ENCODE measurements around the gene NUP205.

The NUP205 gene

DNA sequence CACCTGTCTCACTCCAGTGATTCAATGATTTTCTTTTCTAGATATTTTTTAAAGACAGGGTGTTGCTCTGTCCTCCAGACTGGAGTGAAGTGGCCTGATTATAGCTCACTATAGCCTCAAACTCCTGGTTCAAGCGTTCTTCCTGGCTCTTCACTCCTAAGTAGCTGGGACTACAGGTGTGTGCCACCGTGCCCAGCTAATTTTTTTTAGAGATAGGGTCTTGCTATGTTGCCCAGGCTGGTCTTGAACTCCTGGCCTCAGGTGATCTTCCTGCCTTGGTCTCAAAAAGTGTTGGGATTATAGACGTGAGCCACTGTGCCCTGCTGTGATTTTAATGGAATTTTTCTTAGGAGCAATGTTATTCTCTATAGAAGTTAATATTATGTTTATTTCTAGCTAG, 14.1 kb downstream of the NUP205 start:
- intact Hi-C loops (cut with micrococcal nuclease): loop anchor here (5.0 to 10.0 kb wide), 2 partner anchors 53 to 290 kb away; no protein-coding TSS in a partner anchor
- Mint-ChIP-seq H3K36me3 (ENCODE audit: low read depth) (peaks cover 60% of the 10 kb centered on the region), H3K4me3 (no peak overlapping the region), H3K27ac (no peak overlapping the region), H3K27me3 (no peaks in the 10 kb centered on the region), H3K9me3 (no peaks in the 10 kb centered on the region), H3K4me1 (ENCODE audit: low read depth) (peaks cover 5% of the 10 kb centered on the region)

- no peaks in the 10 kb centered on the region for H3K9me3 Mint-ChIP-seq
- H3K36me3 Mint-ChIP-seq (ENCODE audit: low read depth): peaks cover 75% of the 10 kb centered on the region
- H3K27ac Mint-ChIP-seq: no peak overlapping the region
- H3K27me3 Mint-ChIP-seq: no peaks in the 10 kb centered on the region
- no peak overlapping the region for H3K4me3 Mint-ChIP-seq
- H3K4me1 Mint-ChIP-seq (ENCODE audit: low read depth): peaks cover 5% of the 10 kb centered on the region
- intact Hi-C loops (cut with micrococcal nuclease): loop anchor here (5.0 to 10.0 kb wide), 2 partner anchors 51 to 291 kb away; no protein-coding TSS in a partner anchor
These were observed 15.8 kb downstream of the NUP205 start for GRCh38 chr7:135573541-135573940.

DNA sequence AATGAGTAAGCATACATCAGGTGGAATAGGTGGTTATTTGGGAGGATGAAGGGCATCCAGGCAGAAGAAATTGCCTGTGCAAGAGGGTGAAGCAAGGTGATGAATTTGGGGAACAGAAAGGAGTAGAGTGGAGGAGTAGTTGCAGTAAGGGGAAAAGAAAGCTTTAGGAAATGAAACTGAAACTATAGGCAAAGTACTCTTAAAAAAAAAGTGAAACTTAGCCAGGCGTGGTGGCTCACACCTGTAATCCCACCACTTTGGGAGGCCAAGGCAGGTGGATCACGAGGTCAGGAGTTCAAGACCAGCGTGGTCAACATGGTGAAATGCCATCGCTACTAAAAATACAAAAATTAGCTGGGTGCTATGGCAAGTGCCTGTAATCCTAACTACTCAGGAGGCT, 17.6 kb downstream of the NUP205 start:
- no peaks in the 10 kb centered on the region for H3K9me3 Mint-ChIP-seq
- H3K27me3 Mint-ChIP-seq: no peaks in the 10 kb centered on the region
- H3K4me3 Mint-ChIP-seq: no peak overlapping the region
- intact Hi-C loops (cut with micrococcal nuclease): loop anchor here (10.0 kb wide), 1 partner anchor 50 kb away; no protein-coding TSS in a partner anchor
- peaks cover 89% of the 10 kb centered on the region for H3K36me3 Mint-ChIP-seq (ENCODE audit: low read depth)
- peaks cover 5% of the 10 kb centered on the region for H3K4me1 Mint-ChIP-seq (ENCODE audit: low read depth)
- H3K27ac Mint-ChIP-seq: no peak overlapping the region

DNA sequence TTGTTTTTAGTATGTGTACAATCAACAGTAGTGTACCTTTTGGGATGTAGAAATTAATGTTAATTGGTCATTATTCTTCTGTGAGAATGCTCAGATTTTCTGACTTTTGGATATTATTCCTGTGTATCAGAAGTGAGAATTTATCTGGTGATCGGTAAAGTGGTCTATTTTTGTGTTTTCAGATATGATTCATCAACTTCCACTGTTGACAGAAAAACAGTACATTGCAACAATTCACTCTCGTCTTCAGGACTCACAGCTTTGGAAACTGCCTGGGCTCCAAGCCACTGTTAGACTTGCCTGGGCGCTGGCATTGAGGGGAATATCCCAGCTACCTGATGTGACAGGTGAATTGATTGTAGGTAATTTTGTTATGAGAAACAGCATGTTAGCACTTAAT, 20.9 kb downstream of the NUP205 start:
- no peaks in the 10 kb centered on the region for H3K9me3 Mint-ChIP-seq
- H3K27ac Mint-ChIP-seq: no peak overlapping the region
- no peaks in the 10 kb centered on the region for H3K27me3 Mint-ChIP-seq
- H3K4me3 Mint-ChIP-seq: no peak overlapping the region
- H3K36me3 Mint-ChIP-seq (ENCODE audit: low read depth): peaks cover 92% of the 10 kb centered on the region
- H3K4me1 Mint-ChIP-seq (ENCODE audit: low read depth): peaks cover 5% of the 10 kb centered on the region
- intact Hi-C loops (cut with micrococcal nuclease): loop anchor here (10.0 kb wide), 1 partner anchor 46 kb away; no protein-coding TSS in a partner anchor

GRCh38 chr7:135584362-135585353, 26.9 kb downstream of the NUP205 start:
- Mint-ChIP-seq H3K27me3 (no peaks in the 10 kb centered on the region), H3K36me3 (ENCODE audit: low read depth) (peaks cover 87% of the 10 kb centered on the region), H3K27ac (no peak overlapping the region), H3K4me3 (no peak overlapping the region), H3K4me1 (ENCODE audit: low read depth) (no peaks in the 10 kb centered on the region), H3K9me3 (no peaks in the 10 kb centered on the region)
- intact Hi-C loops (cut with micrococcal nuclease): no loop called here

- no peaks in the 10 kb centered on the region for H3K9me3 Mint-ChIP-seq
- H3K27ac Mint-ChIP-seq: no peak overlapping the region
- intact Hi-C loops (cut with micrococcal nuclease): no loop called here
- no peaks in the 10 kb centered on the region for H3K4me1 Mint-ChIP-seq (ENCODE audit: low read depth)
- H3K27me3 Mint-ChIP-seq: no peaks in the 10 kb centered on the region
- no peak overlapping the region for H3K4me3 Mint-ChIP-seq
- H3K36me3 Mint-ChIP-seq (ENCODE audit: low read depth): peaks cover 69% of the 10 kb centered on the region
These were observed 39.6 kb downstream of the NUP205 start for GRCh38 chr7:135597181-135597925.

- Mint-ChIP-seq H3K27me3 (no peaks in the 10 kb centered on the region), H3K9me3 (no peaks in the 10 kb centered on the region), H3K36me3 (ENCODE audit: low read depth) (peaks cover 69% of the 10 kb centered on the region), H3K4me3 (no peak overlapping the region), H3K27ac (no peak overlapping the region), H3K4me1 (ENCODE audit: low read depth) (no peaks in the 10 kb centered on the region)
- intact Hi-C loops (cut with micrococcal nuclease): no loop called here
These were observed 40.2 kb downstream of the NUP205 start for GRCh38 chr7:135597926-135598305.

GRCh38 chr7:135599471-135599870, 41.8 kb downstream of the NUP205 start:
- intact Hi-C loops (cut with micrococcal nuclease): no loop called here
- Mint-ChIP-seq H3K27ac (no peak overlapping the region), H3K9me3 (no peaks in the 10 kb centered on the region), H3K36me3 (ENCODE audit: low read depth) (peaks cover 72% of the 10 kb centered on the region), H3K27me3 (no peaks in the 10 kb centered on the region), H3K4me3 (no peak overlapping the region), H3K4me1 (ENCODE audit: low read depth) (no peaks in the 10 kb centered on the region)

- peaks cover 72% of the 10 kb centered on the region for H3K36me3 Mint-ChIP-seq (ENCODE audit: low read depth)
- intact Hi-C loops (cut with micrococcal nuclease): no loop called here
- H3K4me3 Mint-ChIP-seq: no peak overlapping the region
- no peaks in the 10 kb centered on the region for H3K27me3 Mint-ChIP-seq
- no peak overlapping the region for H3K27ac Mint-ChIP-seq
- H3K9me3 Mint-ChIP-seq: no peaks in the 10 kb centered on the region
- no peaks in the 10 kb centered on the region for H3K4me1 Mint-ChIP-seq (ENCODE audit: low read depth)
These were observed 42.5 kb downstream of the NUP205 start for GRCh38 chr7:135600226-135600625.

DNA sequence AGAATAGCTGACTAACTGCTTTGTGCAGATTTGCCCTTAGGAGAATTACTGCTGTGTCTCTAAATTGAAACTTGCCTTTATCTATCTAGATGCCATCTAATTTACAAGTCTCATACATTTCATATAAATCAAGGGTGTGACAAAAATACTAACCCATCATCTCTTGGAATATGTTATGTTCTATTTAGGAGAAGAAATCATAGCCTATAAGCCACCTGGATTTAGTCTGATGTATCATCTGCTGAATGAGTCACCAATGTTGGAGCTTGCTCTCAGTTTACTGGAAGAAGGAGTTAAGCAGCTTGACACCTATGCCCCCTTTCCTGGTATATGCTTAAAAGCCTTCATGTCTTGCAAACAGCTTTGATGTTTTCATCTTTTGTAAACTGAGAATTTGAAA, 43.5 kb downstream of the NUP205 start:
- intact Hi-C loops (cut with micrococcal nuclease): no loop called here
- H3K9me3 Mint-ChIP-seq: no peaks in the 10 kb centered on the region
- H3K36me3 Mint-ChIP-seq (ENCODE audit: low read depth): peaks cover 71% of the 10 kb centered on the region
- no peak overlapping the region for H3K27ac Mint-ChIP-seq
- no peak overlapping the region for H3K4me3 Mint-ChIP-seq
- H3K4me1 Mint-ChIP-seq (ENCODE audit: low read depth): no peaks in the 10 kb centered on the region
- H3K27me3 Mint-ChIP-seq: no peaks in the 10 kb centered on the region

DNA sequence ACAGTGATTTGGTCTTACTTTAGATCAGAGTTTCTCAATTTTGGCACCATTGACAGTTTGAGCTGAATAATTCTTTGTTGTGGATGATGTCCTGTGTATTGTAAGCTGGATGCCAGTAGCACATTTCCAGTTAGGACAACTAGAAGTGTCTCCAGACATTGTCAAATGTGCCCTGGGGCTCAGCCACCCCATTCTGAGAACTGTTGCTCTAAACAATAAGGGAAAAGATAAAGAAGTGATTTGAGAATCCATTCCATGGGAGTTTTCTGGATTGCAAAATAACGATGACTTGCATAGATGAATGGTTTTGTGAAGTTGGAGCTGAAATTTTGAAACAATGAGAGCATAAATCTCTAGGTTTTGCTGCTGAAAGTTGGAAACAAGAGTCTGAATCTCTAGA, 44.6 kb downstream of the NUP205 start:
- no peak overlapping the region for H3K27ac Mint-ChIP-seq
- H3K27me3 Mint-ChIP-seq: no peaks in the 10 kb centered on the region
- intact Hi-C loops (cut with micrococcal nuclease): no loop called here
- no peak overlapping the region for H3K4me3 Mint-ChIP-seq
- no peaks in the 10 kb centered on the region for H3K9me3 Mint-ChIP-seq
- no peaks in the 10 kb centered on the region for H3K4me1 Mint-ChIP-seq (ENCODE audit: low read depth)
- peaks cover 81% of the 10 kb centered on the region for H3K36me3 Mint-ChIP-seq (ENCODE audit: low read depth)

DNA sequence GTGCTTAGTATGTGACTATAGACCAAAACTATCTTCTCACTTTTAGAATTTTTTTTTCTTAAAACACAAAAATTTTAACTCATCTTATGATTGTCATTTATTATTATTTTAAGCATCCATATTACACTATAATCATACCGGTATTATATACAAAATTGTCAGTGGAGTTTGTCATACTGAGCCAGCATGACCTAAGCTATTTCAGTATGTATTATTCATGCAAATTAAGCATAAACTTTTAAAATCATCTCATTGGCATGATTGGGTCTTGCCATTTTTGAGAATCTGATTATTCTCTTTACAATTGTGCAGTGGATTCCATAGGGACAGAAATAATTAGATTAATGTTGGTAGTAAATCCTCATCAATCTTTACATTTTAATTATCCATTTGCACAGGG, 58.4 kb downstream of the NUP205 start:
- Mint-ChIP-seq H3K27ac (no peak overlapping the region), H3K4me1 (ENCODE audit: low read depth) (no peaks in the 10 kb centered on the region), H3K36me3 (ENCODE audit: low read depth) (peaks cover 64% of the 10 kb centered on the region), H3K4me3 (no peak overlapping the region), H3K27me3 (no peaks in the 10 kb centered on the region), H3K9me3 (no peaks in the 10 kb centered on the region)
- intact Hi-C loops (cut with micrococcal nuclease): no loop called here

GRCh38 chr7:135617781-135618180, 60.1 kb downstream of the NUP205 start:
- Mint-ChIP-seq H3K4me3 (no peak overlapping the region), H3K27ac (no peak overlapping the region), H3K4me1 (ENCODE audit: low read depth) (no peaks in the 10 kb centered on the region), H3K9me3 (no peaks in the 10 kb centered on the region), H3K36me3 (ENCODE audit: low read depth) (peaks cover 62% of the 10 kb centered on the region), H3K27me3 (no peaks in the 10 kb centered on the region)
- intact Hi-C loops (cut with micrococcal nuclease): no loop called here

DNA sequence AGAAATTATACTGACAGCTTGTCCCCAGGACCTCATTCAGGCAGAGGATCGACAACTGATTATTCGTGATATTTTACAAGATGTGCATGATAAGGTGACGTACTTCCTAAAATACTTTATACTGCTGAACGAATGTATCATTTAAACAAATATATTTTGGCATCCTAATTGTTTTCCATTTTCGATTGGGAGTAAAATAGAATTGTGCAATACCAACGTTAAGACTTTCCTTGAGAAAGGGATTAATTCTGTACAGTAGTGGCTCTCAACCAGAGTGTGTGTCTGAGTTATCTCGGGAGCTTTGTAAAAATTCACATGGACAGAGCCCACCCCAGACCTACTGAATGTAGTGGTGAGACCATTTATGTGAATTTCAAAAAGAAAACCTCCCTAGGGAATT, 60.8 kb downstream of the NUP205 start:
- intact Hi-C loops (cut with micrococcal nuclease): no loop called here
- H3K27ac Mint-ChIP-seq: no peak overlapping the region
- no peaks in the 10 kb centered on the region for H3K27me3 Mint-ChIP-seq
- H3K36me3 Mint-ChIP-seq (ENCODE audit: low read depth): peaks cover 62% of the 10 kb centered on the region
- no peaks in the 10 kb centered on the region for H3K9me3 Mint-ChIP-seq
- no peak overlapping the region for H3K4me3 Mint-ChIP-seq
- H3K4me1 Mint-ChIP-seq (ENCODE audit: low read depth): no peaks in the 10 kb centered on the region

All from dendritic cell treated with granulocyte-macrophage colony-stimulating factor and Interleukin-4, amounts not matched to agents 40 ng/mL and 50 ng/mL, for 4 days (primary cell).